Measurements from ENCODE around the gene EFNB1. TPM values are rescaled to one million over a fixed set of nuclear protein-coding genes. Genes with fewer than 3 reads are reported as not detected.
A peak's percentile ranks its signal among the peaks of the same experiment; 100 is the strongest.

The EFNB1 gene
- polyA plus RNA-seq, 3 donors, result 4.7 to 6.6 (median 5.4) TPM

- Histone ChIP-seq H4K20me1 (ENCODE audit: insufficient read depth, low read length) (no peaks in the 10 kb centered on the region), H3K4me1 (ENCODE audit: control insufficient read depth in 1 of 2, insufficient read depth in 2 of 2, low read length in 2 of 2) (peaks cover 35 to 37% of the 10 kb centered on the region in 2 donors), H3K36me3 (replicated peaks in 1 of 2; ENCODE audit: control insufficient read depth in 1 of 2, insufficient read depth in 2 of 2, low read length in 2 of 2) (no peaks in the 10 kb centered on the region), H2AFZ (ENCODE audit: insufficient read depth, low read depth, low read length, poor library complexity, severe bottlenecking) (no peak overlapping the region), H3K27me3 (ENCODE audit: control insufficient read depth in 2 of 2, insufficient read depth in 2 of 2, low read length in 2 of 2) (no peaks in the 10 kb centered on the region), H3K27ac (ENCODE audit: low read depth in 1 of 2, low read length in 2 of 2) (no peak overlapping the region), H3K9ac (ENCODE audit: insufficient read depth, low read length, poor library complexity, severe bottlenecking) (no peak overlapping the region), H3K4me2 (replicated peaks; ENCODE audit: extremely low read depth, low read length, poor library complexity, severe bottlenecking) (no peak overlapping the region), H3K9me3 (replicated peaks in 1 of 2; ENCODE audit: control insufficient read depth in 1 of 2, insufficient read depth in 1 of 2, low read length in 2 of 2) (no peaks in the 10 kb centered on the region), H3K4me3 (replicated peaks in 1 of 3; ENCODE audit: low read depth in 2 of 3, low read length in 3 of 3) (no peak overlapping the region), H3K79me2 (ENCODE audit: insufficient read depth, low read length) (no peaks in the 10 kb centered on the region)
- TF ChIP-seq, protein P1, sequence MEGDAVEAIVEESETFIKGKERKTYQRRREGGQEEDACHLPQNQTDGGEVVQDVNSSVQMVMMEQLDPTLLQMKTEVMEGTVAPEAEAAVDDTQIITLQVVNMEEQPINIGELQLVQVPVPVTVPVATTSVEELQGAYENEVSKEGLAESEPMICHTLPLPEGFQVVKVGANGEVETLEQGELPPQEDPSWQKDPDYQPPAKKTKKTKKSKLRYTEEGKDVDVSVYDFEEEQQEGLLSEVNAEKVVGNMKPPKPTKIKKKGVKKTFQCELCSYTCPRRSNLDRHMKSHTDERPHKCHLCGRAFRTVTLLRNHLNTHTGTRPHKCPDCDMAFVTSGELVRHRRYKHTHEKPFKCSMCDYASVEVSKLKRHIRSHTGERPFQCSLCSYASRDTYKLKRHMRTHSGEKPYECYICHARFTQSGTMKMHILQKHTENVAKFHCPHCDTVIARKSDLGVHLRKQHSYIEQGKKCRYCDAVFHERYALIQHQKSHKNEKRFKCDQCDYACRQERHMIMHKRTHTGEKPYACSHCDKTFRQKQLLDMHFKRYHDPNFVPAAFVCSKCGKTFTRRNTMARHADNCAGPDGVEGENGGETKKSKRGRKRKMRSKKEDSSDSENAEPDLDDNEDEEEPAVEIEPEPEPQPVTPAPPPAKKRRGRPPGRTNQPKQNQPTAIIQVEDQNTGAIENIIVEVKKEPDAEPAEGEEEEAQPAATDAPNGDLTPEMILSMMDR (IDR thresholded peaks at IDR 0.05), result no peak
- peaks cover 0 to 2% (median 0%) of the 10 kb centered on the region in 7 donors for H3K9me3 Mint-ChIP-seq
- H3K36me3 Mint-ChIP-seq, result no peaks in the 10 kb centered on the region
- H3K4me3 Mint-ChIP-seq, result no peak overlapping the region
- 75% methylated on average over 1 of the region's 5 CpGs for WGBS (ENCODE audit: insufficient coverage)
- peak overlapping the region in 1 of 7 donors; percentile 2 for H3K27ac Mint-ChIP-seq
- no peak for DNase-seq
- peaks cover 0 to 3% (median 1%) of the 10 kb centered on the region in 3 donors for H3K27me3 Mint-ChIP-seq (ENCODE audit: low read depth in 3 of 3)
- intact Hi-C loops (cut with micrococcal nuclease), result no loop called here
- H3K4me1 Mint-ChIP-seq, result peaks cover 35% of the 10 kb centered on the region
Observed at GRCh38 chrX:68868902-68869800, 40.3 kb downstream of the EFNB1 start.

GRCh38 chrX:68870357-68870756 lies 41.5 kb downstream of the EFNB1 start:
- intact Hi-C loops (cut with micrococcal nuclease), result no loop called here
- no peak overlapping the region for H2AFZ ChIP-seq (ENCODE audit: insufficient read depth, low read depth, low read length, poor library complexity, severe bottlenecking)
- Mint-ChIP-seq H3K27ac (no peak overlapping the region), H3K36me3 (no peaks in the 10 kb centered on the region), H3K27me3 (ENCODE audit: low read depth in 3 of 3) (peaks cover 0 to 3% (median 1%) of the 10 kb centered on the region in 3 donors), H3K4me3 (no peak overlapping the region), H3K9me3 (peaks cover 0 to 2% (median 0%) of the 10 kb centered on the region in 7 donors), H3K4me1 (peaks cover 26% of the 10 kb centered on the region)
- no peaks in the 10 kb centered on the region for H3K36me3 ChIP-seq (replicated peaks in 1 of 2; ENCODE audit: control insufficient read depth in 1 of 2, insufficient read depth in 2 of 2, low read length in 2 of 2)
- peaks cover 26 to 27% of the 10 kb centered on the region in 2 donors for H3K4me1 ChIP-seq (ENCODE audit: control insufficient read depth in 1 of 2, insufficient read depth in 2 of 2, low read length in 2 of 2)
- no CpG with 5 or more reads among the region's 3 CpGs for WGBS (ENCODE audit: insufficient coverage)
- no peak overlapping the region for H3K4me2 ChIP-seq (replicated peaks; ENCODE audit: extremely low read depth, low read length, poor library complexity, severe bottlenecking)
- DNase-seq, result no peak
- no peaks in the 10 kb centered on the region for H4K20me1 ChIP-seq (ENCODE audit: insufficient read depth, low read length)
- H3K9me3 ChIP-seq (replicated peaks in 1 of 2; ENCODE audit: control insufficient read depth in 1 of 2, insufficient read depth in 1 of 2, low read length in 2 of 2), result no peaks in the 10 kb centered on the region
- no peak overlapping the region for H3K9ac ChIP-seq (ENCODE audit: insufficient read depth, low read length, poor library complexity, severe bottlenecking)
- H3K79me2 ChIP-seq (ENCODE audit: insufficient read depth, low read length), result no peaks in the 10 kb centered on the region
- H3K27ac ChIP-seq (ENCODE audit: low read depth in 1 of 2, low read length in 2 of 2), result no peak overlapping the region
- no peaks in the 10 kb centered on the region for H3K27me3 ChIP-seq (ENCODE audit: control insufficient read depth in 2 of 2, insufficient read depth in 2 of 2, low read length in 2 of 2)
- H3K4me3 ChIP-seq (replicated peaks in 1 of 3; ENCODE audit: low read depth in 2 of 3, low read length in 3 of 3), result no peak overlapping the region
- TF ChIP-seq, protein P1 (IDR thresholded peaks at IDR 0.05), result no peak

Data from CD14-positive monocyte (primary cell).